ENCODE data around the gene VDAC1. TPM values are rescaled to one million over a fixed set of nuclear protein-coding genes. Genes with fewer than 3 reads are reported as not detected.
"Not testable (repeated sequence)": the region's sequence is repeated elsewhere in the genome, so short reads cannot be mapped to it uniquely, and the experiment has no call there.

The VDAC1 gene
- polyA plus RNA-seq, 1 experiment: 187 TPM

DNA sequence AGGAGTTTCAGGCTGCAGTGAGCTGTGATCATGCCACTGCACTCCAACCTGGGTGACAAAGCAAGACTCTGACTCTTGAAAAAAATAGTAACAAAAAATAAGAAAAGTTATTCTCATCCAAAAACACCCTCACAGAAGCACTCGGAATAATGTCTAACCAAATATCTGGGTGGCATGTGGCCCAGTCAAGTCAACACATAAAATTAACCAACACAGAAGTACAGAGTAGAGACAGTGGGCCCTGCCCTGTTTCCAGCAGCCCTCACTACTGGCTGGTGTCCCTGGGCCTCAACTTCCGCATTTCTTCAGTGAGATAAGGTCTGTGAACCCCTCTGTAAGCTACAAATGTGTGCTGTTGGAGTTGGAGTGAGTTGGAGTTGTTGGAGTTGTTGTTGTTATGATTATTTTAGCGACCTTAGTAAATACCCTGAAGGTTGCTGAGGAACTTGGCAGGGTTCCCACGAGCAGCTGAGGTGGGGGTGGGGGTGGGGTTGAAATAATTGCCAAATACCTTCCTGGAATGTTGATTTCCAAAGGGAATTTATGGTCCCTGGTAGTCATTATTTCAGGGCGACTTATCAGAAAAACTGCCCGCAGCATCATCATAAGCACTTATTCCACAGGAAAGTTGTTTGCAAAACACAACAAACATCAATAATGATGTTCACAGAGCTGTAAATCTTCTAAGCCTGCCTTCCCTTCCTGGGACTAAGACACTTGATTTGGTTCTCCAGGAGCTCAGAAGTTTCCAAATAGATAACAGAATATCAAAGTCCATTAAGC, 66.5 kb downstream of the VDAC1 start:
- Histone ChIP-seq H3K4me3 (ENCODE audit: low read depth, low read length) (no peak overlapping the region), H3K27me3 (ENCODE audit: control insufficient read depth, insufficient read depth, low read length) (no peaks in the 10 kb centered on the region; the same call in none of the 2 replicates), H3K36me3 (ENCODE audit: control insufficient read depth, insufficient read depth, low read length) (no peaks in the 10 kb centered on the region)
- ChIA-PET CTCF (interaction anchor here (0.9 to 1.8 kb wide), 3 partner anchors 9 to 15 kb away, joined by 3 to 4 read pairs (median 3); no protein-coding TSS in a partner anchor), POLR2A (no interaction called here)
- DNase-seq (ENCODE audit: low read depth): no peak
- TF ChIP-seq, protein P1, sequence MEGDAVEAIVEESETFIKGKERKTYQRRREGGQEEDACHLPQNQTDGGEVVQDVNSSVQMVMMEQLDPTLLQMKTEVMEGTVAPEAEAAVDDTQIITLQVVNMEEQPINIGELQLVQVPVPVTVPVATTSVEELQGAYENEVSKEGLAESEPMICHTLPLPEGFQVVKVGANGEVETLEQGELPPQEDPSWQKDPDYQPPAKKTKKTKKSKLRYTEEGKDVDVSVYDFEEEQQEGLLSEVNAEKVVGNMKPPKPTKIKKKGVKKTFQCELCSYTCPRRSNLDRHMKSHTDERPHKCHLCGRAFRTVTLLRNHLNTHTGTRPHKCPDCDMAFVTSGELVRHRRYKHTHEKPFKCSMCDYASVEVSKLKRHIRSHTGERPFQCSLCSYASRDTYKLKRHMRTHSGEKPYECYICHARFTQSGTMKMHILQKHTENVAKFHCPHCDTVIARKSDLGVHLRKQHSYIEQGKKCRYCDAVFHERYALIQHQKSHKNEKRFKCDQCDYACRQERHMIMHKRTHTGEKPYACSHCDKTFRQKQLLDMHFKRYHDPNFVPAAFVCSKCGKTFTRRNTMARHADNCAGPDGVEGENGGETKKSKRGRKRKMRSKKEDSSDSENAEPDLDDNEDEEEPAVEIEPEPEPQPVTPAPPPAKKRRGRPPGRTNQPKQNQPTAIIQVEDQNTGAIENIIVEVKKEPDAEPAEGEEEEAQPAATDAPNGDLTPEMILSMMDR (IDR thresholded peaks at IDR 0.05; ENCODE audit: insufficient read depth, low read depth, low read length): no peak

DNA sequence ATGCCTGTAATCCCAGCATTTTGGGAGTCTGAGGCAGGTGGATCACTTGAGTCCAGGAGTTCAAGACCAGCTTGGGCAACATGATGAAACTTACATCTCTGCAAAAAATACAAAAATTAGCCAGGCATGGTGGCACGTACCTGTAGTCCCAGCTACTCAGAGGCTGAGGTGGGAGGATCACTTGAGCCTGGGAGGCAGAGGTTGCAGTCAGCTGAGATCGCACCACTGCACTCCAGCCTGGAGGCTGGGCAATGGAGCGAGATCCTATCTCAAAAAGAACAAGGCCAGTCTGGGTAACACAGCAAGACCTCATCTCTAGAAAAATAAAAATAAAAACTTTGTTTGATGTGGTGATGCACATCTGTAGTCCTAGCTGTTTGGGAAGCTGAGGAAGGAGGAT, 67.1 kb downstream of the VDAC1 start:
- DNase-seq (ENCODE audit: low read depth); H3K36me3 ChIP-seq (ENCODE audit: control insufficient read depth, insufficient read depth, low read length); POLR2A ChIA-PET; H3K27me3 ChIP-seq (ENCODE audit: control insufficient read depth, insufficient read depth, low read length); H3K4me3 ChIP-seq (ENCODE audit: low read depth, low read length): not testable (repeated sequence)
- CTCF ChIA-PET: interaction anchor here (1.8 kb wide), 1 partner anchor 15 kb away, joined by 4 read pairs; no protein-coding TSS in a partner anchor

DNA sequence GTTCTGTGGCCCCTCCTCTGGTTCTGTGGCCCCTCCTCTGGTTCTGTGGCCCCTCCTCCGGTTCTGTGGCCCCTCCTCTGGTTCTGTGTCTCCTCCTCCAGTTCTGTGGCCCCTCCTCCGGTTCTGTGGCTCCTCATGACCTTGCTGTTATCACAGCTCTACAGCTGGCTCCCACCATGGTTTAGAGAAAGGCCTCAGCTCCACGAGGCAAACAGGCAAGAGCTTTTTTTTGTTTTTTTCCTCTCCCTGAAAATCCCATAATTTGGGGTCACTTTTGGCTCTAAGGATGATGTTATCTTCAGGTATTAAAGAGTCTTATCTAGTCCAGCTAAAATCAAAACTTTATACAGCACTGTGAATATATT, 68.1 kb downstream of the VDAC1 start:
- no peaks in the 10 kb centered on the region; the same call in none of the 2 replicates for H3K27me3 ChIP-seq (ENCODE audit: control insufficient read depth, insufficient read depth, low read length)
- no peak overlapping the region for H3K4me3 ChIP-seq (ENCODE audit: low read depth, low read length)
- TF ChIP-seq, protein P1 (IDR thresholded peaks at IDR 0.05; ENCODE audit: insufficient read depth, low read depth, low read length): no peak
- ChIA-PET CTCF (interaction anchor here (1.0 kb wide), 1 partner anchor 9 kb away, joined by 3 read pairs; no protein-coding TSS in a partner anchor), POLR2A (no interaction called here)
- no peaks in the 10 kb centered on the region for H3K36me3 ChIP-seq (ENCODE audit: control insufficient read depth, insufficient read depth, low read length)
- DNase-seq (ENCODE audit: low read depth): no peak

DNA sequence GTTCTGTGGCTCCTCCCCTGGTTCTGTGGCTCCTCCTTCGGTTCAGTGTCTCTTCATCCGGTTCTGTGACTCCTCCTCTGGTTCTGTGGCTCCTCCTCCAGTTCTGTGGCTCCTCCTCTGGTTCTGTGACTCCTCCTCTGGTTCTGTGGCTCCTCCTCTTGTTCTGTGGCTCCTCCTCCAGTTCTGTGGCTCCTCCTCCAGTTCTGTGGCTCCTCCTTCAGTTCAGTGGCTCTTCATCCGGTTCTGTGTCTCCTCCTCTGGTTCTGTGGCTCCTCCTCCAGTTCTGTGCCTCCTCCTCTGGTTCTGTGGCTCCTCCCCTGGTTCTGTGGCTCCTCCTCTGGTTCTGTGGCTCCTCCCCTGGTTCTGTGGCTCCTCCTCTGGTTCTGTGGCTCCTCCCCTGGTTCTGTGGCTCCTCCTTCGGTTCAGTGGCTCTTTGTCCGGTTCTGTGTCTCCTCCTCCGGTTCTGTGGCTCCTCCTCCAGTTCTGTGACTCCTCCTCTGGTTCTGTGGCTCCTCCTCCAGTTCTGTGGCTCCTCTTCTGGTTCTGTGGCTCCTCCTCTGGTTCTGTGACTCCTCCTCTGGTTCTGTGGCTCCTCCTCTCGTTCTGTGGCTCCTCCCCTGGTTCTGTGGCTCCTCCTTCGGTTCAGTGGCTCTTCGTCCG, 68.7 kb downstream of the VDAC1 start:
- CTCF ChIA-PET: interaction anchor here (1.0 kb wide), 1 partner anchor 9 kb away, joined by 3 read pairs; no protein-coding TSS in a partner anchor
- POLR2A ChIA-PET; H3K4me3 ChIP-seq (ENCODE audit: low read depth, low read length); H3K27me3 ChIP-seq (ENCODE audit: control insufficient read depth, insufficient read depth, low read length); H3K36me3 ChIP-seq (ENCODE audit: control insufficient read depth, insufficient read depth, low read length); DNase-seq (ENCODE audit: low read depth): not testable (repeated sequence)

DNA sequence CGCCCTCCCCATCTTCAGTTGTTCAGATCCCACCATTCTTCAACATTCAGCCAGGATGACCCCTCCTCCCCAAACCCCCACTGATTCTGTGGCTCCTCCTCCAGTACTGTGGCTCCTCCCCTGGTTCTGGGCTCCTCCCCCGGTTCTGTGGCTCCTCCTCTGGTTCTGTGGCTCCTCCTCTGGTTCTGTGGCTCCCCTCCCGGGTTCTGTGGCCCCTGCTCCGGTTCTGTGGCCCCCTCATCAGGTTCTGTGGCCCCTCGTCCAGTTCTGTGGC, 69.2 kb downstream of the VDAC1 start:
- TF ChIP-seq, protein P1 (IDR thresholded peaks at IDR 0.05; ENCODE audit: insufficient read depth, low read depth, low read length): no peak
- CTCF ChIA-PET: no interaction called here

DNA sequence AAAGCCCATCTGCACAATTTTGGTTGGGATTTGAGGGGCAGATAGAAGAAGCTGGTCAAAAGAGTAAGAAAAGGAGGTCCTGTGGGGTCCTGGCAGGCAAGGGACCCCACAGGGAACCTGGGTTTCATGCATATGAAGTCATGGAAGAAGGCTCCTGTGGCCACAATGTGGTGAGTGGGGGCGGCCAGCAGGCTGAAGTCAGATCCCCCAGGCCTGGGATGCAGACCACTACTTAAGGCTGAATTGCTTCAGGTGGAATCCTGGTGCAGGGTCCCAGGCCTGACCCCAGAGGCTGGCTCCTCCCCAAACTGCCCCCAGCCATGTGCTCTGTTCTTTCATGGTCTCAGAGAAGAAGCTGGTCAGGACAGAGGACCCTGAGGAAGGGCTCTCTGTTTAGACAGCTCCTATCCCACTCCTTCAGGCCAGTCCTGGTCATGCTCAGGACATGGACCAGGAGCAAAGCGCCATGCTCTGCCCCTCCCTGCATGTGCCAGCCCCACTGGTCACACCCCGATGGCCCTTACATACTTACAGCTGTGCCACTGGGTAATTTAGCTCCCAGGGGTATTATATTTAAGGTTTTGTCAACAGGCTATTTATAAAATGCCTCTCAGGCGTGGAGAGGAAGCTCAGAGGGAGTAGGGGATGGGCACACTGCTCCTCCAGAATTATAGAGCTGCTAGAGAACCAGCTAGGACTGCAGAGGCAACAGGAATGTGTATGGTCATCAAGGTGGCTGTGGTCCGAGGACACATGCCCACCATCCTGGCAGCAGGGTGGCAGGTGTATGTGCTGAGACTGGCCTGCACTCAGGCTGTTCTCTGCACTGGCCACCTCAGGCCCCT, 69.7 kb downstream of the VDAC1 start:
- POLR2A ChIA-PET: no interaction called here
- Histone ChIP-seq H3K4me3 (ENCODE audit: low read depth, low read length) (no peak overlapping the region), H3K27me3 (ENCODE audit: control insufficient read depth, insufficient read depth, low read length) (no peaks in the 10 kb centered on the region; the same call in 1 of the 2 replicates), H3K36me3 (ENCODE audit: control insufficient read depth, insufficient read depth, low read length) (no peaks in the 10 kb centered on the region)
- CTCF ChIA-PET: no interaction called here
- no peak for DNase-seq (ENCODE audit: low read depth)
- TF ChIP-seq, protein P1 (IDR thresholded peaks at IDR 0.05; ENCODE audit: insufficient read depth, low read depth, low read length): no peak

More for the DNA sequence above, 69.2 kb downstream of the VDAC1 start:
- POLR2A ChIA-PET: no interaction called here
- H3K27me3 ChIP-seq (ENCODE audit: control insufficient read depth, insufficient read depth, low read length): no peaks in the 10 kb centered on the region; the same call in 1 of the 2 replicates
- H3K4me3 ChIP-seq (ENCODE audit: low read depth, low read length): no peak overlapping the region
- H3K36me3 ChIP-seq (ENCODE audit: control insufficient read depth, insufficient read depth, low read length): no peaks in the 10 kb centered on the region
- DNase-seq (ENCODE audit: low read depth): no peak
